ENCODE measurements around the gene JAG1.

The JAG1 gene

DNA sequence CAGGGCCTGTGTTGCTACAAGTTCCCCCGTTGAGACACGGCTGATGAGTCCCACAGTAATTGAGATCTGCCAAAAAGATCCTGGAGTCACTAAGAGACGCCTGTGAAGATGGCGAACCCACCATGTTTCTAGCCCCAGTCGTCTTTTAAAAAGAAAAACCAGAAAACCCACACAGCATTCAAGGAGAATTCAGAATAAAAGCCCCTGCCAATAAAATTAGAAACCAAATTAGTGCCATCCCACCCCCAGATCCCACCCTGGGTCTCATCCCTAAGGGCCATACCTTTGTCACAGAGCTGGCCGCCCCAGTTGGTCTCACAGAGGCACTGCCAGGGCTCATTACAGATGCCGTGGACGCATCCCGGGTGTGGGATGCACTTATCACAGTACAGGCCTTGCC is 21.6 kb downstream of the JAG1 start:
- DNase-seq: no peak

DNA sequence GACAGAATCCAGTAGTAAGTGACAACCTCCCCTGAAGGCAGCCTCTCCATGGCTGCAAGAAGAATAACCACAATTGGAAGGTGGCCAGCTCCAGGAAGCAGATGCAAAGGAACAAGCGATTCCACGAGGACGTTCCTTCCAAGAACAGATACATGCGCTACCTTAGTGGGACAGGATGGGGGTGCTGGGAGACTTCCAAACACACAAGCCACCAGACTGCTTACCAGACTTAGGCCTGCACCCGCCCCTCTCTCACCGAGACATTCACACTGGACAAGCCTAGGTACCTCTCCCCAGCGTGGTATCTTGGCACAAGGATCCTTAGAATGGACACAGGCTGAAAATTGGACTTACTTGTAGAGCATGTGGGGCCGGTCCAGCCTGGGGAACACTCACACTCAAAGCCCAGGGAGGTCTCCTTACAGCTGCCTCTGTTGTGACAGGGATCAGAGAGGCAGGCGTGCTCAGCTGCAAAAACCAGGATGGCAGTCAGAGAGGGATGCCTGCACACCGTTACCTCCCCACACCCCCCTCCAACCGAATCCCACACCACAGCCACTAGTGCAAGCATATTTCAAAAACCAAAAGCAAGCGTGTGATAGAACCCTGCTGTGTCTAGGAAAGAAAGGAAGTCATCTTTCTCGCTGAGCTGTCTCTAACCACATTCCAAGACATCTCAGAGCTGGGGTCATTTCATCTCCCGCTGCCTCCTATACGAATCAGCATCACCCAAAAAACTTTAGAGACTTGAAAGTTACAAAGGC is 22.4 kb downstream of the JAG1 start:
- DNase-seq: no peak

DNA sequence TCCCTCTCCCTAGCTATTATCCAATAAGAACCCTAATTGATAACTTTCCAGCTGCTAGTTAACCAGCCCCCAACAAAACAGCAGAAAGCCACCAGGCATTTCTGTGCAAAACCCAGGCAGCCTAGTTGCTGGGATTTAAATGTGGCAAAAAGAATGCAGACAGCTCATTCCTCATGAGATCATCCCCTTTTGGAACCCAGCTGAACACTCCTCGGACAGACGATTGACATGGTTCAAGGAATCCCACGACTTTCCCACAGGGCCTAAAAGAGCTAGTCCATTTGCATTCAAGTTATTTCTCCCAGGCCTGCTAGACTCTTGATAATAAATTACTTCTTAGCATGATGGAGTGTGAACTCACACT is 24.0 kb downstream of the JAG1 start:
- no peak for DNase-seq

DNA sequence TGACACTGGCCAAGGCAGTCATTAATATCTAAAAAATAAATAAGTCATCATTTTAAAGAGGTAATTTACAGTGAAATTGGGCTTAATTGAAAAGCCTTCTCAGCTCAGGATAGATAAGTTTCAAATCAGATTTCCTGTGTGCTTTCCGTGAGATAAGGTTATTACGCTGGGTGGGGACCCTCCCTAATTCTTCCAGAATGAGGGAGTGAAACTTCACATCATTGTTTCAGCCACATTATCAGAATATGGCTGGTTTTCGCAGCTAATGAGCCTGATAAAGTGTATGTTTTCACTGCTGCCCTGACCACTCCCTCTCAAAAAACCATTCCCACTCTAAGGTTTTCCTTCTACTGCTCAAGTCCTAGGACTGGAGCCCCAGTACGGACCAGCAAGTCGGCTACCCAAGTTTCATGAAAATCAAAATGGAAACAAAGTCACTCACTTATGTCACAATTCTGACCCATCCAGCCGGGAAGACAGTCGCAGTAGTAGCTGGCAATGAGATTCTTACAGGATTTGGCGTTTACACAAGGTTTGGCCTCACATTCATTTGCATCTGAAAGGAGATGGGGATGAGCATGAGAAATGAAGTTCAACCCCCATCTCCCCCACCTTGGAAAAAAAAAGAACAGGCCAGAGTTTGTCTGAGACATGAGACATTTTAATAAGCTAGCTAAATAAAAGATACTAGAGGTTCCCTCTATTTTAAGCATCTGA is 24.6 kb downstream of the JAG1 start:
- DNase-seq: no peak

DNA sequence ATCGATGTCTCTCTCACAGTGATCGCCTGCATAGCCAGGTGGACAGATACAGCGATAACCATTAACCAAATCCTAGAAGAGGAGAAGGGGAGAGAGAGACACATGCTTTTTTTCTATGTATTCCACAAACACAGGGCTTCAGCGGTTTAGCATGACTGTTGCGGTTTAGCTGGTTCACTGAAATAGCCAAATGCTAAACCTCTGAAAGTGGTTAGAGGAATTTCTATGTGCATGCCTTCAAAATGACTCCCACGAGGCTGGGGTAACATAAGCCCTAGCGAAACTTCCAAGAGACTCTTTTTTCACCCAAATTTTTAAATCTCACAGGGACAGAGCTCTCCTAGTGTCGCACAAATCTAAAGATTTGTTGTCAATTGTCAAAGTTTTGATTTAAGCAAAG is 25.1 kb downstream of the JAG1 start:
- no peak for DNase-seq

DNA sequence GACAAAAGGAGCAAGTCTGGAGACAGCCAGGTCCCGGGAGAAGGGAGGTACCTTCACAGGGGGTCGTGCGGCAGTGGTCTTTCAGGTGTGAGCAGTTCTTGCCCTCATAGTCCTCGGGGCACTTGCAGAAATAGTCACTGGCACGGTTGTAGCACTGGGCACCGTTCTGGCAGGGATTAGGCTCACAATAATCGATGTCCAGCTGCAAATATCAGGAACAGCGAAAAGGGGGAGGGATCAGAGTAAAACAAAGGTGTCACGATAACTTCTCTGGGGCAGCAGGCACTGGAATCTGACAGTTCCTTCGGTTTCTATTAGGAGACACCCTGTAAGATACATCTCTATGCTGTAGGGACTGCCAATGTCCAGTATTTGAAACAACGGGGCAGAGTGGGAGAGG is 25.9 kb downstream of the JAG1 start:
- no peak for DNase-seq

DNA sequence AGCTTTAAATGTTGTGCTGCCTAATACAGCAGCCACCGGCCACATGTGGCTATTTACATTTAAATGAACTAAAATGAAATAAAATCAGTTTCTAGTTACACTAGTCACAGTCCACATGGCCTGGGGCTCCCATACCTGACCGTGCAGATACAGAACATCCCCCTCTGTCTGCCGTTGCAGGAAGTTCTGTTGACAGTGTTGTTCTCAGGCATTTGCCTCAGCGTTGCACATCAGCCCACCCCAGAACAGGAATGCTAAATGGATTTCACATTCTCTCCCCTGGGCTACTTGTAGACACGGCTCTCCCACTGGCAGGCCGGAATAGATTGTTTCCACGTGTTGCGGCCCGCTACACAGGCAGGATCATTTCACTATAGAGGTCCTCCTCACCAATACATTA is 26.3 kb downstream of the JAG1 start:
- DNase-seq: no peak

DNA sequence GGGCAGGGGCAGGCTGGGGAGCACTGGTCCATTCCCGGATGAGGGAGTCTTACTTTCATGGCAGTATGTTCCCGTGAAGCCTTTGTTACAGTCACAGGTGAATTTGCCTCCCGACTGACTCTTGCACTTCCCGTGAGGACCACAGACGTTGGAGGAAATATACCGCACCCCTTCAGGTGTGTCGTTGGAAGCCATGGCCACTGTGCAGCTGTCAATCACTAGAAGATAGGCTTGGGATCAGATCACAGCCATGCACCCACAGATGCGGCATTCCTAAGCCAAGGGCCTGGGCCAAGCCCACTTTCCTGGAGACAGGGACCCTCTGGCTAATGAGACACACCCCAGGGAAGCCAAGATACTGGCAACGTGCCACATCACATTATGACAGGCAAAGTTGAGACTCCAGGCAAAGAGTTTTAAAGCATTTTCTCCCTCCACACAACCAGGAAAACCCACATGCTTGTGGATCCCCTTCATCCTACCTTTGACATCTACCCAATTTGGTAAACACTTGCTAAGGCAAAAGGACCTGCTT is 26.8 kb downstream of the JAG1 start:
- no peak for DNase-seq

DNA sequence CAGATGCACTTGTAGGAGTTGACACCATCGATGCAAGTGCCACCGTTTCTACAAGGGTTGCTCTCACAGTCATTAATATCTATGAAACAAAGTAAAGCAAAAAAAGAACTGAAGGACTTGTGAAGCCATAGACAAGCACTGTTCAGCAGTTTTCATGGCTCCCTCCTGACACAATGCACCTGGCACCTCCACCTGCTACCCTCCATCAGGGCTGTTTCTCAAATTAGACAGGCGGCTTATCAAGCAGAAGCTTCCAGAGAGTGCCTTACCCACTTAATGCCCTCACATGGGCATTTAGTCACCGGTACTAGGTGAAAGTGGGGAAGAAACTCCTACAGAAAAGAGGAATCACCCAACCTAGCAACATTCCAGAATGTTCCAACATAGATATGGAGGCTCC is 27.8 kb downstream of the JAG1 start:
- DNase-seq: no peak

DNA sequence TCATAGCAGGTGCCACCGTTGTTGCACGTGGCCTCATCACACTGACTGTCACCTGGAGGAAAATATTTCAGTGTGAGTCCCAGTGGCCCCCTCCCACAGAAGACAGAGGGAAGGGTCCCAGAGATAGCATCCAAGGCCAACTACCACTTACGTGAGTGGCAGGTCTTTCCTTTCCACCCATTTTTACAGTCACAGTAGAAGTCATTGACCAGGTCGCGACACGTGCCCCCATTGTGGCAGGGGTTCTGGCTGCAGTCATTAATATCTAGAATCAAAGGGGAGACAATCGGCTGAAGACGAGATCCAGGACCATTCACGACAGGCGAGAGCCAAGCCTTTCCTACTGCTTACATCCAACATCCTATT is 28.6 kb downstream of the JAG1 start:
- DNase-seq: no peak

DNA sequence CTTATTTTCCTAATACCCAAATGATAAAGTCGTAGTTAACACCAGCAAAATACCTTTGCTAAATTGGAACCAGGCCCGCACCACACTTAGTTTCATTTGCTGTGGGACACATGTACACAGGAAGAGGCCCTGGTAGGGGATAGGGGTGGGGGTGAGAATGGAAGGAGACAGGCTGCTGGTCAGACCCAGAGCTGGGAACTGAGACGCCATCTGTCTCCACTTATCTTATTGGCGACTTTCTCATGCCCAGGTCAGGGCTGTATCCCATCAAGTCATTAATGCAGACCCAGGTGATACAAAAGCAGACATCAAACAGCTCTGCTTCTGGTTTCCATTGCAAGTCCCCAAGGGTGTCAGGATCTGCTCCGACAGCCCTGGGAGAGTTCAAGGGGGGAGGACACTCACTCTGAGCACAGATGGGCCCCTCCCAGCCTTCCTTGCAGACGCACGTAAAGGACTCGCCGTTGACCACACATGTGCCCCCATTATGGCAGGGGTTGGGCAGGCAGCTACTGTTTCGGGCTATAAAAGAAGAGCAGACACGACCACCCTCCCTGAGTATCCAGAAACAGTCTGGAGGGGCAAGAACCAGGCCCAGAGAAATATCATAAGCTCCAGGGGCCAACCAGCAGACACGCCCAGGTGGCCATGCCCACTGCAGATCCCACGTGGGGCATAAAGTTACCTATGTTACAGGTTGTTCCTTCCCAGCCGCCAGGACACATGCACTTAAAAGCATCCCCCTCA is 29.2 kb downstream of the JAG1 start:
- no peak for DNase-seq

DNA sequence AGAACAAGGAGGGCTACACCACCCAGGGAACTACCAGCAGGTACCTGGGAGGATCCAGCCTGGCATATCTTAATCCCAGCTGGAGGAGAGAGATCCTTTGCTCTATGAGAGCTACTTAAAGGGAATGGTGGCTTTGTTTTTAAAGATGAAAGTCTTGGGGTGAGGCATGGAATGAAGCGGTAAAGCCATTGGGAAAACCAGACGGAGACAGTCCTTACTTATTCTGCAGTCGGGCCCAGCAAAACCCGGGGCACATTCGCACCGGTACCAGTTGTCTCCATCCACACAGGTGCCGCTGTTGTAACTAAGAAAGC is 30.3 kb downstream of the JAG1 start:
- DNase-seq: no peak

DNA sequence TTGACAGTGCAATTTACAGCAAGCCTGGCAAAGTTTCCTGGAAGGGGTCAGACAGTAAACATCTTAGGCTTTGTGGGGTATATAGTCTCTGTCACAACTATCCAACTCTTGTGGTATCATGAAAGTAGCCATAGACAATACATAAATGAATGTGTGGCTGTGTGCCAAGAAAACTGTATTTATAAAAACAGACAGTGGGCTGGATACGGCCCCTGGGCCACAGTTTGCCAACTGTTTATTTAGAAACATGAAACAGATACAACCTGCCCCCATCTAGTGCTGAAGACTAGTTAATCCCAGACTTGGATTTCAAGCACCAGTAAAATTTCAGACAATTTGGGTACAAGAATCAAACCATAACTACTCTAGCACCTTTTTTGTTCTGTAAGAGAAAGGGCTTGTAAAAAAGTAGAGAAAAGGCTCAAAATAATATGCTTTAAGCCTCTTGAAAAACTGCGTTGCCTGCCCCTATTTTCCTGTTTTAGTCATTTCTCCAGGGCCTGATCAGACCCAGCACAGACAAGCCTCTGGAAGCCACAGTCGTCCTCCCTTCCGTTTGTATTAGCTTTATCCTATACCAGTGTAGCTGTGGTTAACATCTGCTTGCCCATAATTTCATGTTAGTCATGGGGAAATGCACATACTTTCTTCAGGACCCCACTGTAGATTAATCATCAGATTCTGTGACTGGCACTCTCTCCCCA is 30.8 kb downstream of the JAG1 start:
- no peak for DNase-seq

DNA sequence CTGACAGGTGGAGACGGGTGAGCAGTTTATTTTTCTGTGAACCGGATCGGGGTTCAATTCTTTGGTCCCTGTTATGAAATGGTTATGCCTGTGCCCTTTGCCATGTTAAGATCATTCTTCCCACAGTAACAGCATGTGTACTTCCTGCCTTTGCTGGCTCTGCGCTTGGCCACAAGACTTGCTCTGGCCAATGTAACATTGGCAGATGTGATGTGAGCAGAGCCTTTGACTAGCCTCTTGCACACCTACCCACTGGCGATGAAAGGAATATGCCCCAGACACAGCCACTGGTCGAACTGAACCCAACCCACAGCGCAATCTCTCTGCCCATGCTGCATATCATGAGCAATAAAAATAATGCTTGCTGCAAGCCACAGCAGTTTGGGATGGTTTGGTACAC is 31.9 kb downstream of the JAG1 start:
- DNase-seq: no peak

DNA sequence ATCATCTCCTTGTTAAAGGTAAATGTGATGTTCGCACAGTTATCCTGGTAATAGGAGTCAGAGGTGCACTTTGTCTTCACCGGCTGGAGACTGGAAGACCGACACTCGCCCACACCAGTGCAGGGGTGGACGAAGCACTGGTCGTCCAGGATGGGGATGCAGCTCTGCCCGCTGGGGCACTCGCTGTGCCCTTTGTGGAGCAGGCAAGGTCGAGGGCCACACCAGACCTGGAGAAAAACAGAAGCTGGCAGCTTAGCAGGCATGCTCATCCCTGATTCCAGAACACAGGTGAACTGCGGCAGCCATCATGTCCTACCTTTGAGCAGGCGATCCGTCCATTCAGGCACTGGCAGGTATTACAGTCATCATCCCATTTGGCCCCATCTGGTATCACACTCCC is 32.3 kb downstream of the JAG1 start:
- no peak for DNase-seq

DNA sequence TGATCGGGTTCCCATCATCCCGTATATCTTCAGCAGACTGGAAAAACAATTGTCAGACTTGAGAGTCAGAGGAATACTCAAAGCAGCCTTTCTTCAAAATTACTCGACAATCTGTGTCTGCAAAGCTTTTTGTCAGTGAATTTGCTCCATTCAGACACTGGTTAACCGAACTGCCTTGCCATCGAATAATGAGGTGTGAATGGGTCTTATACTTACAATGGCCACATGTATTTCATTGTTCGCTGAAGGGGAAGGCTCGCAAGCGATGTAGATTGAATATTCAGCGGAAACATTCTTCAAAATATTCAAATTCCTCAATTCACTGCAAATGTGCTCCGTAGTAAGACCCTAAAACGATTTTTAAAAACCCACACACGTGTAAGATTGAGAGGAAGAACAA is 32.9 kb downstream of the JAG1 start:
- DNase-seq: no peak

DNA sequence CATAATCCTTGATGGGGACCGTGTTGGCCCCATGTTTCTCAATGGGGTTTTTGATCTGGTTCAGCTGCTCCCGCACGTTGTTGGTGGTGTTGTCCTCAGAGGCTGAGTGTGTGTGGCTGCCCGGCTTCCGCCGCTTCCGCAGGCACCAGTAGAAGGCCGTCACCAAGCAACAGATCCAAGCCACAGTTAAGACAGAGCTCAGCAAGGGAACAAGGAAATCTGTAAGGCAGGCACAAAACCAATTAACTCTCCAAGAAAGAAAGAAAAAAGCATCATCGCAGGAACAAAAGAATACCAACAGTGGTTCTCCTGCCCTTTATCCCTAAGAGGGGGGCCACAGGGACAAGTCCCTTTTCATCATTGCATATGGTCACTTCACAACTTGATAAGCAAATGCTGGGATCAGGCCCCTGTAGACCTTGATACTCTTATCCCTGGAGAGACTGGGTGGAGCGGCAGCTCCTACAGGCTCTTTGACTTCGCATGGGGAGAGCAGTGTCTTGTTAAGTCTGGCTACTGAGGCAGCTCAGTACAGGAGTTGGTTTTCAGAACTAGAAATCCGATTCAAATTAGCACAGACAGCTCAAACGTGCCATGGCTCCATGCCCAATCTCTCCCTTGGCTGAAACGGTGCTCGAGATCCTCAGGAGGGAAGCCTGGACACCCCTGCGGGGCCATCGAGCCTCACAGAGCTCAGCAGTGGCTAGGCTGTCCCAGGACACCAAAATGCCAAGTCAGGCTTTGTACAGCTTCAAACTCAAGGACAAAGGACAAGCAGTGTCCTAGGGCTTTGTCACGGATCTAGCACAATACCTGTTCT is 33.9 kb downstream of the JAG1 start:
- no peak for DNase-seq

DNA sequence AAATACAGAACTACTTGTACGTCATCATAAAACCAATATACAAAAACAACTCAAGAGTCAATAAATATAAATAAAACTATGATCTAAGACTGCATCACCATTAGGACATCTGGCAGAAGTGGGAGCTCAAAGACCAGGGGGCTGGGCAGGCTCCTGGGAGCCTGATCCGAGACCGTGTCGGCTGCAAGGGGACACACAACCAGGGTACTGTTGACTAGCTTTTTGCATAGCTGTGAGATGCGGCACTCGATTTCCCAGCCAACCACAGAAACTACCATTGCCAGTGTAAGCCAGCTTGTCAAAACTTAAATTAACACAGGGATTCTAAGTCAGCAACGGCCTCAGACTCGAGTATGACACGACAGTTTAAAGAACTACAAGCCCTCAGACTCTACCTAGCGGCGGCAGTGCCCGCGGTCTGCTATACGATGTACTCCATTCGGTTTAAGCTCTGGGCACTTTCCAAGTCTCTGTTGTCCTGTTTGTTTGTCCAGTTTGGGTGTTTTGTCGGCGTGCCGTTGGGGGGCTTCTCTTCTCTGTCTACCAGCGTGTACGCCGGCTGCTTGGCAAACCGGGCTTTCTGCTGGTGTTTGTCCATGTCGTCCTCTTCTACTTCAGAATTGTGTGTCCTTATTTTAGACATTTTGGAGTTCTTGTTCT is 34.6 kb downstream of the JAG1 start:
- DNase-seq: no peak

DNA sequence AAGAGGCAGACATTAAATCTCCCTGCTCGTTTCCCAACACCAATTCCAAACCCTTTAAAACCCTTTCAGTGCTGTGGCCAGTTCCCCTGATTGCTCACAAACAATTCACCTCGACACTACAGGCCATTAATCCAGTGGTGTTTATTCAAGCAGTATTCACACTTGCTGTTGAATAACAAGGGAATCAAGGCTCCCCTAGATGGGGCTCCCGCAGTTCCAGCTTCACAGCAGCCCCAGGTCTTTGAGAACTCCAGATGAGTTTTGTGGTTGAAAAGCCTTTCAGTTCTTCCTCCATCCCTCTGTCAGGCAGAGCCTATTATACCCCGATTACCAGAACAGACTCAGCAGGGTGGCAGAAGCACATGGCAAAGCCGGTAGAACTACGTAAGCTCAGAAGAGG is 36.2 kb downstream of the JAG1 start:
- no peak for DNase-seq

DNA sequence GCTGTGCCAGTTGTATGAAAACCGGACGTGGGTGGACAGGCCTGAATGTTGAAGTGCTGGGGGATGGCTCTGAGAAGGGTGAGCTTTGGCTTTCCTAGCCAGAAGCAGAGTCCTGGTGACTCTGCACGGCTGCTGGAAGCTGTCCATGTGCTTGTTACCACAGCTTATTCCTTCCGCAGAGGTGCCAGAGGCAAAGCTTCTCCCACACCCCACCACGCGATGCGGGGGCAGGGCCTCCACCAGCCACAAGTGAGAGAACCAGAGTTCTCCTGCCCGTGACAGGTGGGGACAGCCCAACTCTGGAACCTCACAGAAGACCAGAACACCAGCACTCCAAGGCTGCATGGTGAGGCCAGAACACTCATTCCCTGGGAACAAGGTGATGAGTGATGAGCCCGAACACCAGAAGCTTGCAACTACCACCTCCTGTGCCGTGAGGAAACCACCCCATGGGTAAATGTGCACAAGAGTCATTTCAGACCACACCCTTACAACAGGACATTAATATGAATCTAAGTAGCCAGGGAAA is 36.7 kb downstream of the JAG1 start:
- no peak for DNase-seq

DNA sequence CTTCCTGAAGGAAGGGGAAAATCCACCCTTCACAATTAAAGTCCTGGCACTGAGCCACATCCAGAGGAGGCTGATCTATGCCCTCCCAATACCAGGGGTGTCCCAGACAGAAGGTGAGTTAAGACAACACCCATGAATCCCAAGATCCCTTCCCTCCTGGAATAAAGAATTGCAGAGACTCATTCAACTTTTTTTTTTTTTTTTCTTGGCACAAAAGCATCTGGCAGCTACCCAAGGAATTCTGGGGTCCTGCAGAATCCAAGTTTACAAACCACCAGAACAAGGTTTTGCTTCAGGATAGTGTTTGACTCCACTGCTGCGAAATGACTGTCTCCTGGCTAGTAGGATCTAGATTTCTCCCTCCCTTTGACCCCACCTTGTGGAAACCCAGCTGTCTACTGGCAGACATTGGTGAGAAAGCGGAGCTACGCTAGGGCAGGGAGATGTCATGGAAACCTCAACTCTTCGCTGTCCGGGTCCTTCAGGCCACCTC is 37.4 kb downstream of the JAG1 start:
- no peak for DNase-seq
